Aortic smooth muscle cell (primary cell): ENCODE measurements around the gene MRPL19. TPM values are rescaled to one million over a fixed set of nuclear protein-coding genes. Genes with fewer than 3 reads are reported as not detected.

Experiments used
- total RNA-seq: library from RNA; depleted of rRNA; stranded (reverse); fragments of >200 nt; gene quantifications from 2 replicates; pipeline ENCODE4 v1.2.3, GENCODE V29; 2014

MRPL19 gene
- 32.8 and 45.6 TPM in 2 replicates for total RNA-seq

DNA sequence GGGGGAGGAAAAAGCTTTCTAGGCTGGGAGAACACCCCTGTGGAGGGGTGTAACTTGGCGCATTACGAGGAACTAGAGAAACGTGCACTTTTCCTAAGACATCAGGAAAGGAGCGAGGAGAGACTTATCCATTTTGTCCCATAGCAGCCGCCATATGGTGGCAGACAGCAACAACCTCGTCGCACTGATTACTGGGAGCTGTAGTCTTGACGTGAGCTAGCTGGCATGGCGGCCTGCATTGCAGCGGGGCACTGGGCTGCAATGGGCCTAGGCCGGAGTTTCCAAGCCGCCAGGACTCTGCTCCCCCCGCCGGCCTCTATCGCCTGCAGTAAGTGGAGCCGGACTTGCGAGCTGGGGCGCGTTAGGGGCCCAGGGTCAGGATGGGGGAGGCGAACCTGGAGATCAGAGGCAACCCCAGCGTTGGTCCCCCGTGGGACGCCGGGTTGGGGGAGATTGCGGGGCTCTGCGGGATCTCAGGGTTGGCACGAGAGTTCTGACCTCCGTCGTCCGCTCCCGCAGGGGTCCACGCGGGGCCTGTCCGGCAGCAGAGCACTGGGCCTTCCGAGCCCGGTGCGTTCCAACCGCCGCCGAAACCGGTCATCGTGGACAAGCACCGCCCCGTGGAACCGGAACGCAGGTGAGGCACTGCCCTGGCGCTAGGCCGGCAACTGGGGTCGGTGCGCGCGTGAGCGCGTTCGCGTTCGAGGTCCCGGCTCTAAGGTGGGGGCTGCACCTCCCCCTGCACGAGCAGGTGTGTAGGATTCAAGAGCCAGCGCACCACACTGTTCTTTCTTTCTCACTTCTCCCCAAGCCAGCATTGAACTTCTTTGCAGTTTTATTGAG is at the start of gene MRPL19:
MRPL19 (plus strand) TSS at position 201 of the 843 bp plus-strand sequence; CDS start at position 226, 25 bp downstream.

DNA sequence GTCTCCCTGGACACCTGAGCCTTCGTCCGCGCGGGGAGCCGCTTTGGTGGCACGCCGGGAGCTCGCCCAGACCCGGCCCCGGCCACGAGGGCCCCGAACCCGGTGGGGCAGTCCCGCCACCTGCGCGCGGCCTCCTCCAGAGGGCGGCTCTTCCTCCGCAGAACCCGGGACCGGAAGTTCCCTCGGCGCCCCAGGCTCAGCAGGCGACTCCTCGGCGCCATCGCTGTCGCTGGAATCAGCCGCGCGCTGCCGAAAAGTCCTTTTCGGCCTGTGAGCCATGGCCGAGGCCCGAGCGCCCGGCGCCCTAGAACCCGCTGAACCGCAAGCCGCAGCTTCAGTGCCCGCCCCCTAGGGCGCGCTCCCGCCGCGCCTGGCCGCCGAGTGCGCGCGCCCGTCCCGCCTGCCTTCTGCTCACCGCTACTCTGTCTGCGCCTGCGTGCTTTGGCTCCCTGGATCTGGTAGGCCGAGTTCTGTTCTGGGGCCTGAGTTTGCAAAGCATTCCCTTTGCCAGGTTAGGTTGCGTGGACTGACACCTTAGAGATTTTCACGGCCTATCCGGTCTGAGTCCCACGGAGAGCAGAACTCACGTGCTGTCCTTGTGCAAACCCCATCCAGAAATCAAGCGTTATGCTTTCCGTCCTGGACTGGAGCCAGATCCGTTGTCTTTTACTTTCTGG is 64.1 kb downstream of the MRPL19 start, which contains the start of gene GCFC2:
GCFC2 (minus strand) TSS at position 339 of the 677 bp plus-strand sequence; CDS start at position 279, 60 bp downstream.

Other genes with a start within 250 kb of the MRPL19 start
- 28.4 and 29.3 TPM in 2 replicates for gene EVA1A, start 85.8 kb upstream of the MRPL19 start, total RNA-seq
- 12.4 and 15.7 TPM in 2 replicates for gene GCFC2, start 64.1 kb downstream of the MRPL19 start, total RNA-seq